Keratinocyte (primary cell): ENCODE measurements around the gene VPS8. TPM values are rescaled to one million over a fixed set of nuclear protein-coding genes. Genes with fewer than 3 reads are reported as not detected.

Experiments
- DNase-seq: peaks from one replicate; pipeline ENCODE4 v3.0.0-alpha.2; 2011; ENCODE audit warnings: low read depth, missing footprints, low spot score
- FAIRE-seq: peaks from 2 replicates; lab custom pipeline; 2011; peaks lifted over from hg19 to GRCh38; lab: Jason Lieb, UNC
- H2AFZ ChIP-seq: 2 replicates; pipeline ENCODE4 v1.6.0; 2012; ENCODE audit warnings: low read length, control low read depth, inconsistent platforms; ENCODE audit not compliant: control insufficient read depth
- H3K27ac ChIP-seq: 2 replicates; pipeline ENCODE4 v1.5.1; 2011; ENCODE audit warnings: low read length; ENCODE audit not compliant: control insufficient read depth, insufficient read depth
- H3K27me3 ChIP-seq: 3 replicates; pipeline ENCODE4 v1.6.0; 2011; ENCODE audit warnings: low read length; ENCODE audit not compliant: control insufficient read depth, insufficient read depth; ENCODE audit errors: extremely low read depth
- H3K36me3 ChIP-seq, 2 experiments: 2 replicates in 1 of 2; 3 replicates in 1 of 2; pipeline ENCODE4 v1.5.1; 2011; ENCODE audit warnings: low read length in 2 of 2, mild to moderate bottlenecking in 1 of 2; ENCODE audit not compliant: control insufficient read depth in 2 of 2, insufficient read depth in 2 of 2; ENCODE audit errors: extremely low read depth in 1 of 2
- H3K4me1 ChIP-seq: 3 replicates; pipeline ENCODE4 v1.5.1; 2011; ENCODE audit warnings: low read length; ENCODE audit not compliant: control insufficient read depth, insufficient read depth; ENCODE audit errors: extremely low read depth
- H3K4me2 ChIP-seq: 3 replicates; pipeline ENCODE4 v1.6.0; 2011; ENCODE audit warnings: low read depth, low read length; ENCODE audit not compliant: control insufficient read depth, insufficient read depth; ENCODE audit errors: extremely low read depth
- H3K4me3 ChIP-seq, 3 experiments: fragments of 200-600 bp in 1 of 3; sonication (generic) in 1 of 3; 2 replicates in 2 of 3; 3 replicates in 1 of 3; pipeline ENCODE4 v1.5.1; 2011 to 2016; ENCODE audit warnings: low read length in 3 of 3, mild to moderate bottlenecking in 3 of 3, control low read depth in 2 of 3, inconsistent platforms in 1 of 3, low read depth in 1 of 3, mixed read lengths in 1 of 3, mixed run types in 1 of 3, moderate library complexity in 1 of 3; ENCODE audit not compliant: control insufficient read depth in 2 of 3, insufficient read depth in 2 of 3; ENCODE audit errors: extremely low read depth in 1 of 3
- H3K79me2 ChIP-seq: 2 replicates; pipeline ENCODE4 v1.6.0; 2012; ENCODE audit warnings: low read length; ENCODE audit not compliant: control insufficient read depth, insufficient read depth
- H3K9ac ChIP-seq: 3 replicates; pipeline ENCODE4 v1.6.0; 2011; ENCODE audit warnings: low read length; ENCODE audit not compliant: control insufficient read depth, insufficient read depth; ENCODE audit errors: extremely low read depth
- H3K9me1 ChIP-seq: 3 replicates; pipeline ENCODE4 v1.6.0; 2011; ENCODE audit warnings: low read length; ENCODE audit not compliant: control insufficient read depth, insufficient read depth; ENCODE audit errors: extremely low read depth
- H3K9me3 ChIP-seq: 2 replicates; pipeline ENCODE4 v1.5.1; 2012; ENCODE audit warnings: low read depth, low read length; ENCODE audit not compliant: control insufficient read depth
- H4K20me1 ChIP-seq: 3 replicates; pipeline ENCODE4 v1.6.0; 2011; ENCODE audit warnings: low read length; ENCODE audit not compliant: control insufficient read depth, insufficient read depth; ENCODE audit errors: extremely low read depth
- EZH2 ChIP-seq: IDR thresholded peaks from one replicate; pipeline ENCODE4 v1.6.1; 2012; ENCODE audit warnings: inconsistent platforms, mild to moderate bottlenecking, low read length, moderate library complexity
- dilution Hi-C: fragments of 300-500 bp; cut with MboI; formaldehyde crosslinking; loops from one replicate; pipeline ENCODE4 v1.7.0; 2020; ENCODE audit warnings: low sequenced_read_pairs; ENCODE audit not compliant: extremely low pct_ligation_motif_present
- polyA plus RNA-seq, 5 experiments: library from polyadenylated mRNA; depleted of rRNA in 3 of 5; stranded (reverse) in 3 of 5; stranded (forward) in 1 of 5; unstranded in 1 of 5; fragments of >200 nt; gene quantifications; 1 replicate in 1 of 5; 2 replicates in 3 of 5; 3 replicates in 1 of 5; pipeline versions ENCODE4 v1.2.1 to v1.2.3, GENCODE V29; 2011 to 2012; ENCODE audit warnings: missing spikeins in 2 of 5, low read depth in 1 of 5, low replicate concordance in 1 of 5
- TF ChIP-seq, protein P1 (sequence below), 3 experiments: IDR thresholded peaks in 1 of 3; conservative IDR thresholded peaks in 1 of 3; optimal IDR thresholded peaks in 1 of 3; 2 replicates in 2 of 3; 3 replicates in 1 of 3; pipeline versions ENCODE3 to v1.5.1; 2011; ENCODE audit warnings: low read length in 3 of 3, mild to moderate bottlenecking in 3 of 3, moderate library complexity in 2 of 3, control low read depth in 1 of 3, inconsistent platforms in 1 of 3; ENCODE audit not compliant: insufficient read depth in 2 of 3; ENCODE audit errors: extremely low read depth in 1 of 3

VPS8 gene
- polyA plus RNA-seq, 1 donor (not counting 4 experiments of a cell fraction or from before 2014, with no cell fraction given) = 28.4 TPM

DNA sequence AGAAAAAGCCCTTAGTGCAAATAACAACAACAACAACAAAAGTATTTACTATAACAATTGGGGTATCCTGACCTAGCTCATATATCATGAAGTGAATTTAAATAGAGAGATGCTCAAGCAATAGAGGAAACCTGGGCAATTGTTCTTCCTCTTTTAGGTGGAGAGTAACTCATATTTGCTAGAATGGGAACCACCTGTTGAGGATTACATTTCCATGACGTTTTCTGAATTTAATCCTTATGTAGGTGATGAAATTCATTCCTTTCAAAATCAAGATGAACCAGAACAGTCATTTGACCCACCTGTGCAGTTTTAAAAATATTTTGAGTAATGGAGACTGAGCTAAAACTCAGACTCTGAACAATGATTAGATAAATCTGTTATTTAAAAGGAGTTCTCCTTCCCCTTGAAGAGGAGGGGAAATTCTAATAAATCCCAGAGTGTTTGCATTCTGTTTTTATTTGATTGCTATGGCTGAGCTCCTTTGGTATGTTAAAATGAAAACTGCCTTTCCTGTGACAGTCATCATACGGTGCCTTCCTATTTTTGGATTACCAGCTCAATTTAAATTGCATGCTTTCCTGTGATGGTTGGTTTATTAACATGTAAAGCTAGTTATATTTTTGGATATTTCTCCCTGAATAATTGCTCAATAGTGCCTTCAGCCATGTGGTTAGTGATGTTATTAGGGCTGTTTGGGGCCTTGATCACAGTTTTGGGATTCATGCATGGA lies 24.3 kb downstream of the VPS8 start:
- H3K4me2 ChIP-seq = no peak overlapping the region
- no peaks in the 10 kb centered on the region for H3K9me3 ChIP-seq
- no peaks in the 10 kb centered on the region for H4K20me1 ChIP-seq
- H3K79me2 ChIP-seq = no peaks in the 10 kb centered on the region
- TF ChIP-seq EZH2 = no peak
- TF ChIP-seq, protein P1, sequence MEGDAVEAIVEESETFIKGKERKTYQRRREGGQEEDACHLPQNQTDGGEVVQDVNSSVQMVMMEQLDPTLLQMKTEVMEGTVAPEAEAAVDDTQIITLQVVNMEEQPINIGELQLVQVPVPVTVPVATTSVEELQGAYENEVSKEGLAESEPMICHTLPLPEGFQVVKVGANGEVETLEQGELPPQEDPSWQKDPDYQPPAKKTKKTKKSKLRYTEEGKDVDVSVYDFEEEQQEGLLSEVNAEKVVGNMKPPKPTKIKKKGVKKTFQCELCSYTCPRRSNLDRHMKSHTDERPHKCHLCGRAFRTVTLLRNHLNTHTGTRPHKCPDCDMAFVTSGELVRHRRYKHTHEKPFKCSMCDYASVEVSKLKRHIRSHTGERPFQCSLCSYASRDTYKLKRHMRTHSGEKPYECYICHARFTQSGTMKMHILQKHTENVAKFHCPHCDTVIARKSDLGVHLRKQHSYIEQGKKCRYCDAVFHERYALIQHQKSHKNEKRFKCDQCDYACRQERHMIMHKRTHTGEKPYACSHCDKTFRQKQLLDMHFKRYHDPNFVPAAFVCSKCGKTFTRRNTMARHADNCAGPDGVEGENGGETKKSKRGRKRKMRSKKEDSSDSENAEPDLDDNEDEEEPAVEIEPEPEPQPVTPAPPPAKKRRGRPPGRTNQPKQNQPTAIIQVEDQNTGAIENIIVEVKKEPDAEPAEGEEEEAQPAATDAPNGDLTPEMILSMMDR (optimal IDR thresholded peaks at IDR 0.05 in 1 of 3, IDR thresholded peaks at IDR 0.05 in 1 of 3, conservative IDR thresholded peaks at IDR 0.05 in 1 of 3; ENCODE audit: extremely low read depth in 1 of 3, insufficient read depth in 2 of 3, low read length in 3 of 3) = no peak
- H2AFZ ChIP-seq = no peak overlapping the region
- H3K27ac ChIP-seq = no peak overlapping the region
- no peaks in the 10 kb centered on the region for H3K4me1 ChIP-seq
- H3K9me1 ChIP-seq = no peaks in the 10 kb centered on the region
- no peak overlapping the region for H3K4me3 ChIP-seq
- no peaks in the 10 kb centered on the region for H3K27me3 ChIP-seq
- FAIRE-seq (no peak), DNase-seq (no peak)
- H3K9ac ChIP-seq = no peak overlapping the region
- peaks cover 4 to 11% of the 10 kb centered on the region in 2 experiments for H3K36me3 ChIP-seq
- dilution Hi-C loops = no loop called here

DNA sequence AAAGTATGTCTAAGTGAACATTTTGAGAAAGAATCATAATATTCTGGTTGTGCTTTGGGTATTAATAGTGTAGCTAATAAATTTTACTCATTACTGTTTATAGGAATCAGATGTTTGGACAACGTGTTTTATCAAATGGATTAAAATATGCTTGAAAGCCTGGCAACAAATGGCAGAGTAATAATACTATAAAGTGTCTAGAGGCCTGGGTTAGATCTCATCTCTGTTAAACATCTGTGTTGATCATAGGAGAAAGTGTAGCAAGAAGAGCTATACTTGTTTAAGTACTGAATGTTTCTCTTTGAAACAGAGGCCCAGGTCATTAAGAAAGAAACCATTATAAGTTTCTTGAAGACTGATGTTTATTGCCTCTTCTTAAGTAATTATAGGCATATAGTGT lies 30.5 kb downstream of the VPS8 start:
- Histone ChIP-seq H3K27me3 (no peaks in the 10 kb centered on the region), H3K9me3 (no peaks in the 10 kb centered on the region), H3K79me2 (no peaks in the 10 kb centered on the region), H2AFZ (no peak overlapping the region), H3K9me1 (no peaks in the 10 kb centered on the region), H3K36me3 (peaks cover 0 to 3% of the 10 kb centered on the region in 2 experiments), H3K4me3 (no peak overlapping the region), H3K4me2 (no peak overlapping the region), H4K20me1 (no peaks in the 10 kb centered on the region), H3K9ac (no peak overlapping the region), H3K4me1 (peaks cover 8% of the 10 kb centered on the region), H3K27ac (no peak overlapping the region)
- no peak for FAIRE-seq
- DNase-seq = no peak
- TF ChIP-seq EZH2 = no peak
- TF ChIP-seq, protein P1 (optimal IDR thresholded peaks at IDR 0.05 in 1 of 3, IDR thresholded peaks at IDR 0.05 in 1 of 3, conservative IDR thresholded peaks at IDR 0.05 in 1 of 3; ENCODE audit: extremely low read depth in 1 of 3, insufficient read depth in 2 of 3, low read length in 3 of 3) = no peak
- dilution Hi-C loops = no loop called here
